Measurements from ENCODE around the gene GRIN2A.

GRIN2A gene

DNA sequence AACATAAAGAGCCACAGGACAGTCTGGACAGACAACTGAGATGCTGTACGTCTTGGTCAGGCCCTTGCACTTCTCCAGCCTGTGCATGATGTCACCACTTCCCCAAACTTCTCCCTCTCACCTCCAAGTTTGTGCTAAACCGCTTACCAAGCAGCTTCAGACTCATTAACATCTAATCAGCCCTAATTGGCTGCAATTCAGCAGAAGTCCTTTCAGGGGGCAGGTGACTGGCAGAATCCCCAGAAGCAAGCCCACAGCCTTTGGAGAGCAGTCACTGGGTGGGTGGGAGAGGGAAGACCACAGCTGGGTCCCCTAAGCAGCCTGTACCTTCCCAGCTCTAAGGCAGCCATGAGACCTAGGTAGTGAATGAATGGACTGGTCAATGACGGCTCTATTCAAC is 161.4 kb downstream of the GRIN2A start:
- TF ChIP-seq, protein P1, sequence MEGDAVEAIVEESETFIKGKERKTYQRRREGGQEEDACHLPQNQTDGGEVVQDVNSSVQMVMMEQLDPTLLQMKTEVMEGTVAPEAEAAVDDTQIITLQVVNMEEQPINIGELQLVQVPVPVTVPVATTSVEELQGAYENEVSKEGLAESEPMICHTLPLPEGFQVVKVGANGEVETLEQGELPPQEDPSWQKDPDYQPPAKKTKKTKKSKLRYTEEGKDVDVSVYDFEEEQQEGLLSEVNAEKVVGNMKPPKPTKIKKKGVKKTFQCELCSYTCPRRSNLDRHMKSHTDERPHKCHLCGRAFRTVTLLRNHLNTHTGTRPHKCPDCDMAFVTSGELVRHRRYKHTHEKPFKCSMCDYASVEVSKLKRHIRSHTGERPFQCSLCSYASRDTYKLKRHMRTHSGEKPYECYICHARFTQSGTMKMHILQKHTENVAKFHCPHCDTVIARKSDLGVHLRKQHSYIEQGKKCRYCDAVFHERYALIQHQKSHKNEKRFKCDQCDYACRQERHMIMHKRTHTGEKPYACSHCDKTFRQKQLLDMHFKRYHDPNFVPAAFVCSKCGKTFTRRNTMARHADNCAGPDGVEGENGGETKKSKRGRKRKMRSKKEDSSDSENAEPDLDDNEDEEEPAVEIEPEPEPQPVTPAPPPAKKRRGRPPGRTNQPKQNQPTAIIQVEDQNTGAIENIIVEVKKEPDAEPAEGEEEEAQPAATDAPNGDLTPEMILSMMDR (conservative IDR thresholded peaks at IDR 0.05; ENCODE audit: low read depth, low read length), result no peak
- no peak for DNase-seq (ENCODE audit: low read depth)
- H3K4me3 ChIP-seq (ENCODE audit: low read depth, low read length), result no peak overlapping the region

DNA sequence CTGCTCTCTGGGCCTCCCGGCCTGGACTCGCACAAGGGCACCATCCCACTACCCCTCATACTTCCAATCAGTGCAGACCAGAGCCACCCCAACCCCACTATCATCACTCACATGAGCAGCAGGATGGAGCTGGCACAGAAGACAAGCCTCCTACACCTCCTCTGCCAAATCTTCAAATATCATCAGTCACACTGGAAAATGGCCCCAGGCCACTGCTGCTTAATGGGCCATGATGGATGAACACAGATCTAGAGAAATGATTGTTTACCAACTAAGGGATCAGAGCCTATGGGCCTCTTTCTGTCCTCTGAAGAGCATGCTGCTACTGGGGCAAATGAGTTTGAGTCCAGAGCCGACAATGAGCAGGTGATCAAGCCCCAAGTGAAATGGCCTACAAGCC is 165.5 kb downstream of the GRIN2A start:
- H3K4me3 ChIP-seq (ENCODE audit: low read depth, low read length), result no peak overlapping the region
- DNase-seq (ENCODE audit: low read depth), result no peak
- TF ChIP-seq, protein P1 (conservative IDR thresholded peaks at IDR 0.05; ENCODE audit: low read depth, low read length), result no peak

DNA sequence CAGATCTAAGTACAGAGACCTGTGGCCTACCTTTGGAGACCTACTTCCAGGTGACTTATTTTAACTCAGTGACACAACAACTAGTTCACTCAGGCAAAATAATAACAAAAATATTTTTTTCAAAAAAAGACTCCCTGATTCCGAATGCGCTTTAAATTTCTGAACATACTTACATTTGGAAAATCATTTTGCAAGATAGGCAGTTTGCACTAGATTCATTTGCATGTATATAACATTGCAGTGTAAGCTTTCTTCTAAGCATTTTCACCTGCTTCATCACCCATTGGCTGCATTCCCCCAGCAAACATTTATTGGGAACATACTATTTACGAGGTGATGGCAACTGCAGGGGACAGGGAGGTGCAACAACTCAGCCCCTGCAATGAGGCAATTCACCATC is 166.8 kb downstream of the GRIN2A start:
- DNase-seq (ENCODE audit: low read depth), result no peak
- TF ChIP-seq, protein P1 (conservative IDR thresholded peaks at IDR 0.05; ENCODE audit: low read depth, low read length), result no peak

DNA sequence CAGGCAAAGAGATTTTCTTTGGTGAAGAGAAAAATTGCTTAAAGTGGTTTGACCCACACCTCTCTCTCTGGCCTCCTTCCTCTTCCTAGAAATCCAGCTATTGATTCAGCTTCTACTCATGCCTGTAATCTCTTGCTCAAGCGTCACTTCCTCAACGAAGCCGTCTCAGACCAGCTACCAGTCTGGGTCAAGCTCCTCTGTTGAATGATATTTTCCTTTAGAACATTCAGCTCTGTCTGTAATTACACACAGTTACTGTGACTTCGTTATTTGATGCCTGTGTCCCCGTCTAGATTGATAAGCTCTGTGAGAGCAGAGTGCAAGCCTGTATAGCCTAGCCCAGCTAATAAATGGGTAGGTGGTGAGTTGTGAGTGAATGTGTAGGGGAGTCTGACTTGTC is 168.5 kb downstream of the GRIN2A start:
- no peak overlapping the region for H3K4me3 ChIP-seq (ENCODE audit: low read depth, low read length)
- TF ChIP-seq, protein P1 (conservative IDR thresholded peaks at IDR 0.05; ENCODE audit: low read depth, low read length), result no peak
- DNase-seq (ENCODE audit: low read depth), result no peak

More for the DNA sequence above, 166.8 kb downstream of the GRIN2A start:
- no peak overlapping the region for H3K4me3 ChIP-seq (ENCODE audit: low read depth, low read length)

DNA sequence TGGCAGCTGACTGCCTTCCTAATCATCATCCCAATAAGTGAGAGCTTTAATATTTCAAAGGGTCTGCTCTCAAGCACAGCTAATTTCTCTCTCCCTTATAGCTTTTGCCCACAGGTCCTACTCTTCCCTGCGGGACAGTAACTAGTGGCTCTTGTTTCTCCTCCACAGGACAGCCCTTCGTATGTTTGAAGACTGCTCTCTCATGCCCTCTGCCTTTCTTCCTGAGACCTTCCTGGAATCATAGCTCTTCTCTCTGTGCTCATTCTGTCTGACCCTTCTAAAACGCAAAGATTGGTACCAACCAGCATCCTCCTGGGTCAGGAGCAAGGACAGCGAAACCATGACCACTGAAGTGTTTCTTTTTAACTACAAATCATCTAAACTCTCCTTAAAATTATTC is 168.9 kb downstream of the GRIN2A start:
- no peak for DNase-seq (ENCODE audit: low read depth)
- no peak overlapping the region for H3K4me3 ChIP-seq (ENCODE audit: low read depth, low read length)
- TF ChIP-seq, protein P1 (conservative IDR thresholded peaks at IDR 0.05; ENCODE audit: low read depth, low read length), result no peak

DNA sequence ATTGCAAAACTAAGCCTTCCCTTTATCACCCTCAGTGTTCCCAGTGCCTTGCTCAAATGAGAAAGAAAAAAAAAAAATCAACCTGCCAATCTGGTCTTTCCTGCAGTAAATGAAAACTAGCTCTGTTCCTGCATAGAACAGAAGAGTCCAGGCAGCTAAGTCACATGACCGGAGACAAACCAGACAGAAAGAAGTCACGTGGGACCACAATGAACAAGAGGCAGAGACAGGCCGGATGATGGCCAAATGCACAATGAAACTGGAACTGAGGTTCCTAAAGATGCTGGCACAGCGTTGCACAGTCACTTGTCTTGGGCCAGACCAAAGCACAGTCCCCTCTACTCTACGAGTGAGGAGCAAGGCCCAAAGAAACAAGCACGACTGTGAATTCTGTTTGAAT is 172.5 kb downstream of the GRIN2A start:
- H3K4me3 ChIP-seq (ENCODE audit: low read depth, low read length), result no peak overlapping the region
- TF ChIP-seq, protein P1 (conservative IDR thresholded peaks at IDR 0.05; ENCODE audit: low read depth, low read length), result no peak
- DNase-seq (ENCODE audit: low read depth), result no peak

DNA sequence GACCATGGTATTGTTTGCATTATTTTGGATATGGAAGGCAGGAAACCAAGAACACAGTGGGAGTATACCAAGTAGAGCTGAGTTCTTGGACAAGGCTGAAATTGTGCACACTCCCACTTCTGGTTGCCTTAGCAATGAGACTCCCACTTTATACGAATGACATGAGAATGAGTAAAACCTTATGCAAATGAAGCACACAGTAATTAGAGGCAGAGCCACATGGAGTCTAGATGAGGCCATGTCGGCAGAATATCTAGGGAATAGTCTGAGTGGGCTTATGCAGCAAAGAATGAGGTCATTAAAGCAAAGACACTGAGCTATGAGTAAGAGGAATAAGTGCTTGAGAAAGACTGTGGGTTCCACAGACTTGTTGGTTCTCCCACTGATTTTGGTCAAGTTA is 178.7 kb downstream of the GRIN2A start:
- H3K4me3 ChIP-seq (ENCODE audit: low read depth, low read length), result no peak overlapping the region
- TF ChIP-seq, protein P1 (conservative IDR thresholded peaks at IDR 0.05; ENCODE audit: low read depth, low read length), result no peak
- no peak for DNase-seq (ENCODE audit: low read depth)

Measured in choroid plexus epithelial cell (primary cell).